LNCaP clone FGC (cell line): ENCODE measurements around the gene CLDN24.

Experiments
- DNase-seq: peaks from one replicate; pipeline ENCODE4 v3.0.0-alpha.2; 2011; ENCODE audit warnings: low read depth
- H3K4me3 ChIP-seq: 2 replicates; pipeline ENCODE4 v1.5.1; 2011; ENCODE audit warnings: mild to moderate bottlenecking, low read depth, low read length, control low read depth
- CTCF ChIP-seq: IDR thresholded peaks from 2 replicates; pipeline ENCODE4 v1.5.1; 2012; ENCODE audit warnings: mild to moderate bottlenecking; ENCODE audit not compliant: control insufficient read depth, insufficient read depth; ENCODE audit errors: extremely low read depth

CLDN24 gene

GRCh38 chr4:183314336-183314735 is 7.9 kb downstream of the CLDN24 start:
- no peak overlapping the region for H3K4me3 ChIP-seq
- DNase-seq: no peak
- TF ChIP-seq CTCF: no peak

- no peak overlapping the region for H3K4me3 ChIP-seq
- DNase-seq: no peak
- no peak for TF ChIP-seq CTCF
These were observed 9.4 kb downstream of the CLDN24 start for GRCh38 chr4:183312841-183313240.

- no peak overlapping the region for H3K4me3 ChIP-seq
- no peak for DNase-seq
- no peak for TF ChIP-seq CTCF
These were observed 15.4 kb downstream of the CLDN24 start for GRCh38 chr4:183306811-183307210.

GRCh38 chr4:183304538-183304937 is 17.7 kb downstream of the CLDN24 start:
- DNase-seq: no peak
- no peak overlapping the region for H3K4me3 ChIP-seq
- TF ChIP-seq CTCF: no peak

GRCh38 chr4:183304067-183304466 is 18.2 kb downstream of the CLDN24 start:
- no peak for TF ChIP-seq CTCF
- H3K4me3 ChIP-seq: no peak overlapping the region
- no peak for DNase-seq

- no peak overlapping the region for H3K4me3 ChIP-seq
- no peak for TF ChIP-seq CTCF
- DNase-seq: no peak
These were observed 18.9 kb downstream of the CLDN24 start for GRCh38 chr4:183303301-183303700.

- no peak for DNase-seq
- TF ChIP-seq CTCF: no peak
- H3K4me3 ChIP-seq: no peak overlapping the region
These were observed 21.6 kb downstream of the CLDN24 start for GRCh38 chr4:183300655-183301054.
